Trophoblast cell (in vitro differentiated cells and primary cell): ENCODE measurements around the gene MYO16.

ENCODE experiments used
- DNase-seq, 2 donors: peaks; one replicate each; pipeline ENCODE4 v3.0.0-alpha.2; 2016
- H2AFZ ChIP-seq: 2 replicates; pipeline ENCODE4 v1.6.1; 2013; ENCODE audit warnings: low read length, moderate library complexity, mild to moderate bottlenecking; ENCODE audit not compliant: insufficient read depth, poor library complexity
- H2AK5ac ChIP-seq: 2 replicates; pipeline ENCODE4 v1.6.1; 2013; ENCODE audit warnings: mild to moderate bottlenecking, low read length
- H2BK120ac ChIP-seq: 2 replicates; pipeline ENCODE4 v1.6.1; 2013; ENCODE audit warnings: low read length, mild to moderate bottlenecking, moderate library complexity; ENCODE audit not compliant: insufficient read depth, poor library complexity
- H2BK12ac ChIP-seq: 2 replicates; pipeline ENCODE4 v1.6.1; 2013; ENCODE audit warnings: mild to moderate bottlenecking, low read length, moderate library complexity
- H2BK5ac ChIP-seq: 2 replicates; pipeline ENCODE4 v1.6.1; 2013; ENCODE audit warnings: low read length, low read depth, moderate library complexity, mild to moderate bottlenecking; ENCODE audit not compliant: poor library complexity
- H3K14ac ChIP-seq: 2 replicates; pipeline ENCODE4 v1.6.1; 2013; ENCODE audit warnings: mild to moderate bottlenecking, low read length
- H3K18ac ChIP-seq: 2 replicates; pipeline ENCODE4 v1.6.1; 2013; ENCODE audit warnings: mild to moderate bottlenecking, low read length
- H3K23ac ChIP-seq: 2 replicates; pipeline ENCODE4 v1.6.1; 2013; ENCODE audit warnings: low read length
- H3K27ac ChIP-seq: 2 replicates; pipeline ENCODE4 v1.5.1; 2013; ENCODE audit warnings: low read depth, mild to moderate bottlenecking, inconsistent platforms, low read length, moderate library complexity
- H3K27me3 ChIP-seq: 2 replicates; pipeline ENCODE4 v1.6.1; 2013; ENCODE audit warnings: inconsistent platforms, mild to moderate bottlenecking, low read length, moderate library complexity; ENCODE audit not compliant: insufficient read depth
- H3K36me3 ChIP-seq, 2 experiments: 1 replicate in 1 of 2; 2 replicates in 1 of 2; pipeline ENCODE4 v1.6.1; 2013; ENCODE audit warnings: low read length in 2 of 2, mild to moderate bottlenecking in 2 of 2, moderate library complexity in 1 of 2; ENCODE audit not compliant: insufficient read depth in 2 of 2, control insufficient read depth in 1 of 2
- H3K4ac ChIP-seq: 2 replicates; pipeline ENCODE4 v1.6.1; 2013; ENCODE audit warnings: low read depth, mild to moderate bottlenecking, low read length, moderate library complexity
- H3K4me1 ChIP-seq, 2 experiments: 1 replicate in 1 of 2; 2 replicates in 1 of 2; pipeline ENCODE4 v1.6.1; 2013; ENCODE audit warnings: low read length in 2 of 2, mild to moderate bottlenecking in 2 of 2, moderate library complexity in 1 of 2; ENCODE audit not compliant: insufficient read depth in 2 of 2, control insufficient read depth in 1 of 2
- H3K4me2 ChIP-seq: 2 replicates; pipeline ENCODE4 v1.6.1; 2013; ENCODE audit warnings: inconsistent platforms, mild to moderate bottlenecking, low read length, moderate library complexity
- H3K4me3 ChIP-seq: 2 replicates; pipeline ENCODE4 v1.5.1; 2013; ENCODE audit warnings: mild to moderate bottlenecking, low read depth, low read length, inconsistent platforms
- H3K79me1 ChIP-seq: one replicate; pipeline ENCODE4 v1.6.1; 2013; ENCODE audit warnings: low read length
- H3K79me2 ChIP-seq: 2 replicates; pipeline ENCODE4 v1.6.1; 2013; ENCODE audit warnings: low read length, mild to moderate bottlenecking; ENCODE audit not compliant: control insufficient read depth, insufficient read depth, poor library complexity
- H3K9ac ChIP-seq: 2 replicates; pipeline ENCODE4 v1.6.1; 2013; ENCODE audit warnings: mild to moderate bottlenecking, low read length
- H3K9me3 ChIP-seq: 2 replicates; pipeline ENCODE4 v1.6.1; 2013; ENCODE audit warnings: low read depth, mild to moderate bottlenecking, control low read depth, inconsistent platforms, low read length; ENCODE audit not compliant: insufficient read depth
- H4K12ac ChIP-seq: 2 replicates; pipeline ENCODE4 v1.6.1; 2013; ENCODE audit warnings: low read depth, mild to moderate bottlenecking, low read length, moderate library complexity
- H4K8ac ChIP-seq: 2 replicates; pipeline ENCODE4 v1.6.1; 2013; ENCODE audit warnings: low read depth, mild to moderate bottlenecking, low read length, moderate library complexity
- H4K91ac ChIP-seq: one replicate; pipeline ENCODE4 v1.6.1; 2013; ENCODE audit warnings: low read depth, mild to moderate bottlenecking, low read length, moderate library complexity
- WGBS: extraction: QIAGEN DNeasy Blood & Tissue Kit; methylation state at CpG from one replicate; pipeline ENCODE4 v1.1.7; 2013; ENCODE audit warnings: missing lambda C conversion rate; ENCODE audit not compliant: insufficient read length, insufficient coverage; ENCODE audit errors: extremely low coverage; 5-methylcytosine and 5-hydroxymethylcytosine counted together

Gene MYO16

DNA sequence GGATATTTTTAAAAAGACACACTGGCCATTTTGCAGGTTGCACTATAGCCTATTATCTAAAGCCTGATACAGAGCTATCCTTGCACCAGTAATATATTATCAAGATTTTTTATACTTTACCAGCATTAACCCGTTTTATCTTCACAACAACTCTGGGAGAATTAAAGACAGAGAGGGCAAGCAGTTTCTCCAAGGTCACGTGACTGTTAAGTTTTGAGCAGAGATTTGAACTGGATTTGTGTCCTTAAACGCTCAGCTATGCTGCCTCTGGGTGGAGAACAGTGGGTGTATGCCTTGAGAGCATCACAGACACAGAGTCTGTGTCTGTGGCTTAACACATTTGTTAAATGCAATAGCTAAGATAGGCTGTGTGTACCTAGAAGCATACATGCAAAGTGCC is 147.2 kb downstream of the MYO16 start:
- no peak overlapping the region for H2BK12ac ChIP-seq
- H2AK5ac ChIP-seq = no peak overlapping the region
- no peak for DNase-seq
- no peaks in the 10 kb centered on the region for H3K36me3 ChIP-seq
- H3K79me1 ChIP-seq = peaks cover 11% of the 10 kb centered on the region
- peak overlapping the region; percentile 23 for H3K27ac ChIP-seq
- no peak overlapping the region for H2BK5ac ChIP-seq
- no peaks in the 10 kb centered on the region for H3K27me3 ChIP-seq
- H3K9me3 ChIP-seq = no peaks in the 10 kb centered on the region
- H3K23ac ChIP-seq = no peak overlapping the region
- WGBS = no CpG with 5 or more reads among the region's 3 CpGs
- H3K9ac ChIP-seq = no peak overlapping the region
- no peak overlapping the region for H4K8ac ChIP-seq
- no peaks in the 10 kb centered on the region for H3K79me2 ChIP-seq
- no peak overlapping the region for H3K4me2 ChIP-seq
- H4K91ac ChIP-seq = no peak overlapping the region
- H3K4ac ChIP-seq = no peak overlapping the region
- H2BK120ac ChIP-seq = no peak overlapping the region
- no peak overlapping the region for H3K14ac ChIP-seq
- H3K18ac ChIP-seq = no peak overlapping the region
- peaks cover 3 to 13% of the 10 kb centered on the region in 2 experiments for H3K4me1 ChIP-seq
- no peak overlapping the region for H2AFZ ChIP-seq
- H4K12ac ChIP-seq = no peak overlapping the region
- H3K4me3 ChIP-seq = no peak overlapping the region

DNA sequence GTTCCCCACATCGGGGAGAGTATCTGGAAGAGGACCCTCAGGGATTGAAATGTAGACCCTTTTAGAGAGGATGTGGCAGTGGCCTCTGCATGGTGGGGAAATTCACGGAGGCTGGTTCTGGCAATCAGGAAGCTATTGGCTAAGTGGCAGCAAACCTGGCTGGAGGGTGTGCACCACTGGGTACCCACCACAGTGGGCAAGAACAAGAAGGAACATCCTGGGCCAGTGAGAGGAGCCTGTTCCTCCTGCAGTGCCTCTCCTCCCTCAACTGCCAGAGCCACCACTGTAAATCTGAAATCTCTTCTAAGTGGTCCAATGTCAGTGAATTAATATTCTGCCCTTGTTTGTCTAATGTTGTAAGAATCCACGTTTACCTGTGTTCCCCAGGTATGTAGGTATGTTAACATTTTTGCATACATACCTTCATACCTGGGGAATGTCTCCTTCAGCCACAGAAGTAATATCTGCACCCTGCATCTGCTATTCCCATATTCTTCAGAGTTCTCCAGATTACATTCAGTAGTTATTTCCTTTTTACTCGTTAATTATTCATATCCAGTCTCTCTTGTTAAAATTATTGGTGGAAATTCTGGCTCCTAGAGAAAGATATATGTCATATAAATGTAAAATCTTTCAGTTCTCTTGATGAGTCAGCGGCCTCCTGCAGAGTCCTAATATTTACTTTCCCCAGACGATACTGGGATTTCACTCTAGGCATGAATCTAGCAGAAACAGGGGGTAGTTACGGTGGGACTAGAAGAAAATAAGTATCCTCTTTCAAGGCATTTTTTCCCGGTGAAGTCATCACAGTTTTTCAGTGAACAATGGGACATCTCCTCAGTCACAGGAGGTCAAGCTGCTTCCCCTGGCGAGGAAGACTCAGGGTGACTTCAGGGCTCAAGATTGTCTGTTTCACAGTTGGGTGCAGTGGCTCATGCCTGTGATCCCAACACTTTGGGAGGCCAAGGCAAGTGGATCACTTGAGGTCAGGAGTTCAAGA is 148.3 kb downstream of the MYO16 start:
- Histone ChIP-seq H4K91ac (peak overlapping the region; percentile 57), H3K79me2 (no peaks in the 10 kb centered on the region), H2BK12ac (peak overlapping the region; percentile 30), H2BK5ac (peak overlapping the region; percentile 45), H3K79me1 (peaks cover 11% of the 10 kb centered on the region), H3K18ac (no peak overlapping the region), H3K36me3 (peaks cover 0 to 3% of the 10 kb centered on the region in 2 experiments), H3K23ac (no peak overlapping the region), H2AFZ (no peak overlapping the region), H4K8ac (peak overlapping the region; percentile 11), H2AK5ac (peak overlapping the region; percentile 15), H3K4me1 (peaks cover 3 to 13% of the 10 kb centered on the region in 2 experiments), H4K12ac (no peak overlapping the region), H3K9me3 (peaks cover 2% of the 10 kb centered on the region), H2BK120ac (peak overlapping the region; percentile 23), H3K27ac (peak overlapping the region; percentile 4), H3K14ac (peak overlapping the region; percentile 42), H3K4me3 (no peak overlapping the region), H3K4ac (no peak overlapping the region), H3K4me2 (no peak overlapping the region), H3K9ac (no peak overlapping the region), H3K27me3 (no peaks in the 10 kb centered on the region)
- no CpG with 5 or more reads among the region's 9 CpGs for WGBS
- DNase-seq = peak in 1 of 2 donors; percentile 6

DNA sequence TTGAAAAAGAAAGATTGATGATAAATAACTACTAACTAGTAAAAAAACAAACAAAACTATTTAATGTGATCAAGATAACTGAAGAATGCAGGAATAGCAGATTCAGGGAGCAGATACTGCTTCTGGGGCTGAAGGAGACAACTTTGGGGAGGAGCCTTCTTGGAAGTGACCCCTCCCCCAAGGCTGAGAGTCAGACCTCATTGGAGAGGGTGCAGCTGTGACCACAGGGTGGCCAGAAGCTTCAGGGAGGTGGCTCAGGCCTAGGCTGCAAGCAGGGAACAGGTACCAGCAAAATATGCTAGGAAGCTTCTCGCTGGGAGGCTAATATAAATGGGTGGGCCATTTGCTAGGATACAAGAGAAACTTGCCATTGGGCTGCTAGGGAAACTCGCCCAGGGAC is 149.9 kb downstream of the MYO16 start:
- no peak overlapping the region for H3K9ac ChIP-seq
- no peaks in the 10 kb centered on the region for H3K27me3 ChIP-seq
- no peak overlapping the region for H3K4me3 ChIP-seq
- H2BK5ac ChIP-seq = no peak overlapping the region
- H3K79me1 ChIP-seq = peaks cover 11% of the 10 kb centered on the region
- no peak overlapping the region for H3K23ac ChIP-seq
- H4K12ac ChIP-seq = no peak overlapping the region
- peak overlapping the region; percentile 60 for H4K91ac ChIP-seq
- H2BK12ac ChIP-seq = peak overlapping the region; percentile 56
- H3K27ac ChIP-seq = no peak overlapping the region
- no CpG with 5 or more reads among the region's 2 CpGs for WGBS
- no peak overlapping the region for H2AK5ac ChIP-seq
- DNase-seq = no peak
- no peak overlapping the region for H3K18ac ChIP-seq
- peaks cover 3 to 13% of the 10 kb centered on the region in 2 experiments for H3K4me1 ChIP-seq
- peaks cover 0 to 5% of the 10 kb centered on the region in 2 experiments for H3K36me3 ChIP-seq
- H3K9me3 ChIP-seq = peaks cover 3% of the 10 kb centered on the region
- no peaks in the 10 kb centered on the region for H3K79me2 ChIP-seq
- no peak overlapping the region for H2AFZ ChIP-seq
- no peak overlapping the region for H3K4ac ChIP-seq
- peak overlapping the region; percentile 68 for H2BK120ac ChIP-seq
- no peak overlapping the region for H4K8ac ChIP-seq
- peak overlapping the region; percentile 40 for H3K14ac ChIP-seq
- H3K4me2 ChIP-seq = no peak overlapping the region

DNA sequence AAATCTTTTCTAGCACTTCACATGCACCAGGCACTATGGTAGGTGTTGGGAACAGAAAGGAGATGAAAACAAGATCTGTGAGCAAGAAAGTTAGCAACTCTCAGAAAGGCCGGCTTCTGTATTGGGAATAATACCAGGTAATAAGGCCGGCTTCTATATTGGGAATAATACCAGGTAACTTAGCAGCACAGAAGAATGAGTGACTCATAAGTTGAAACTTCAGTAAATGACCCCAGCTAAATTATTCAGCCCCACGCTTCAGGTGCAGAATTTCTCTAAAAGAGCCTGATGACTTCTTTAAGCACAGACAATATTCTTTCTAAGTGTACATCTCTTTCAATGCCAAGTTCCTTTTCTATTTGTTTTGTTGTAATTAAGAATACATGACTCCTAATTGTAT is 151.3 kb downstream of the MYO16 start:
- no peak overlapping the region for H2AK5ac ChIP-seq
- H3K23ac ChIP-seq = no peak overlapping the region
- peaks cover 3 to 13% of the 10 kb centered on the region in 2 experiments for H3K4me1 ChIP-seq
- H3K27ac ChIP-seq = no peak overlapping the region
- no peak overlapping the region for H4K8ac ChIP-seq
- no peaks in the 10 kb centered on the region for H3K79me2 ChIP-seq
- no peak overlapping the region for H3K9ac ChIP-seq
- no peaks in the 10 kb centered on the region for H3K27me3 ChIP-seq
- no CpG with 5 or more reads among the region's 3 CpGs for WGBS
- peaks cover 0 to 5% of the 10 kb centered on the region in 2 experiments for H3K36me3 ChIP-seq
- no peak overlapping the region for H3K4me2 ChIP-seq
- no peak overlapping the region for H2AFZ ChIP-seq
- H3K14ac ChIP-seq = no peak overlapping the region
- H3K4ac ChIP-seq = no peak overlapping the region
- no peak overlapping the region for H2BK5ac ChIP-seq
- no peak overlapping the region for H2BK12ac ChIP-seq
- H2BK120ac ChIP-seq = no peak overlapping the region
- peak in 1 of 2 donors; percentile 16 for DNase-seq
- H3K79me1 ChIP-seq = peaks cover 11% of the 10 kb centered on the region
- no peak overlapping the region for H4K91ac ChIP-seq
- H4K12ac ChIP-seq = no peak overlapping the region
- H3K9me3 ChIP-seq = peaks cover 3% of the 10 kb centered on the region
- H3K18ac ChIP-seq = no peak overlapping the region
- no peak overlapping the region for H3K4me3 ChIP-seq
